K562 (cell line): ENCODE results near the gene CAPN5. TPM values are rescaled to one million over a fixed set of nuclear protein-coding genes. Genes with fewer than 3 reads are reported as not detected.

ENCODE experiments used
- ATAC-seq: fragments of 200-7000 bp; cut with Tn5 transposase; 3 replicates; pipeline ENCODE4 v1.9.1; 2020; ENCODE audit warnings: moderate library complexity
- BruUV-seq: library from RNA; stranded (reverse); fragments of 400-500 nt; replicated peaks from 2 replicates; lab custom pipeline; 2021; lab: Mats Ljungman, UMichigan
- CTCF ChIA-PET: fragments of 300-600 bp; formaldehyde crosslinking; extraction: SDS; loops from one replicate; lab custom pipeline; 2021; ENCODE audit warnings: low intra/inter-chr PET ratio; lab: Yijun Ruan, JAX
- POLR2A ChIA-PET: fragments of 300-600, 350-650 bp; sonication (Branson Sonifier 250); formaldehyde crosslinking; extraction: SDS; loops from one replicate; lab custom pipeline; 2021; ENCODE audit warnings: antibody characterized with exemption, inconsistent platforms; lab: Yijun Ruan, JAX
- DNase-seq, 4 experiments: peaks; one replicate each; pipeline versions ENCODE4 v3.0.0 to v3.0.0-alpha.2; 2011 to 2018; ENCODE audit warnings: low spot score in 3 of 4, mixed read lengths in 3 of 4; ENCODE audit errors: extremely low read depth in 1 of 4
- FAIRE-seq: peaks from 2 replicates; lab custom pipeline; 2011; peaks lifted over from hg19 to GRCh38; lab: Jason Lieb, UNC
- H2AFZ ChIP-seq: 2 replicates; pipeline ENCODE4 v1.6.0; 2011; ENCODE audit warnings: low read depth, low read length, control low read depth, inconsistent platforms
- H3K27ac ChIP-seq: fragments of 200-600 bp; 3 replicates; pipeline ENCODE4 v1.8.0; 2011; ENCODE audit warnings: low read depth, mild to moderate bottlenecking, control low read depth, inconsistent platforms, low read length, moderate library complexity, mixed read lengths; ENCODE audit errors: extremely low read depth
- H3K27me3 ChIP-seq, 2 experiments: fragments of 300-600 bp in 1 of 2; 2 replicates in 1 of 2; 3 replicates in 1 of 2; pipeline versions ENCODE4 v1.6.0 to v1.8.0; 2011; ENCODE audit warnings: inconsistent platforms in 2 of 2, low read length in 2 of 2, mild to moderate bottlenecking in 1 of 2, mixed read lengths in 1 of 2, moderate library complexity in 1 of 2; ENCODE audit not compliant: control insufficient read depth in 2 of 2, insufficient read depth in 2 of 2
- H3K36me3 ChIP-seq: fragments of 300-600 bp; 3 replicates; pipeline ENCODE4 v1.8.0; 2011; ENCODE audit warnings: mild to moderate bottlenecking, low read length, inconsistent platforms; ENCODE audit not compliant: control insufficient read depth, insufficient read depth
- H3K4me1 ChIP-seq, 2 experiments: fragments of 200-600 bp in 1 of 2; replicated peaks in 1 of 2; 2 replicates in 1 of 2; 3 replicates in 1 of 2; pipeline versions ENCODE4 v1.5.1 to v1.8.0; 2011; ENCODE audit warnings: inconsistent platforms in 2 of 2, low read length in 2 of 2, mild to moderate bottlenecking in 1 of 2, mixed read lengths in 1 of 2, moderate library complexity in 1 of 2; ENCODE audit not compliant: control insufficient read depth in 2 of 2, insufficient read depth in 2 of 2
- H3K4me2 ChIP-seq: 2 replicates; pipeline ENCODE4 v1.6.1; 2011; ENCODE audit warnings: low read length, control low read depth, inconsistent platforms, mixed read lengths; ENCODE audit not compliant: insufficient read depth
- H3K4me3 ChIP-seq: fragments of 200-600 bp; sonication (generic), shearing (Covaris generic); 2 replicates; pipeline ENCODE4 v1.5.1; 2016; ENCODE audit warnings: control low read depth, inconsistent platforms
- H3K79me2 ChIP-seq: fragments of 200-600 bp; 3 replicates; pipeline ENCODE4 v1.8.0; 2011; ENCODE audit warnings: low read length, inconsistent platforms; ENCODE audit not compliant: control insufficient read depth, insufficient read depth
- H3K9ac ChIP-seq, 2 experiments: 2 replicates each; pipeline versions ENCODE4 v1.6.0 to v1.6.1; 2011; ENCODE audit warnings: low read depth in 2 of 2, low read length in 2 of 2, control low read depth in 1 of 2, inconsistent platforms in 1 of 2, mild to moderate bottlenecking in 1 of 2, mixed read lengths in 1 of 2; ENCODE audit not compliant: insufficient read depth in 1 of 2
- H3K9me1 ChIP-seq: one replicate; pipeline ENCODE4 v1.6.0; 2011; ENCODE audit warnings: inconsistent platforms, mild to moderate bottlenecking, low read length, moderate library complexity; ENCODE audit not compliant: control insufficient read depth, insufficient read depth
- H3K9me3 ChIP-seq: replicated peaks from 2 replicates; pipeline ENCODE4 v1.5.1; 2011; ENCODE audit warnings: low read depth, low read length, inconsistent platforms; ENCODE audit not compliant: control insufficient read depth, insufficient read depth
- H4K20me1 ChIP-seq: replicated peaks from 2 replicates; pipeline ENCODE4 v1.6.1; 2011; ENCODE audit warnings: low read length, inconsistent platforms, mixed read lengths; ENCODE audit not compliant: control insufficient read depth, insufficient read depth
- ARHGAP35 ChIP-seq: fragments of 450-650 bp; IDR thresholded peaks from 2 replicates; pipeline ENCODE4 v1.6.1; 2018; ENCODE audit not compliant: partially characterized antibody
- ETV6 ChIP-seq, 3 experiments: fragments of 150-350 bp in 1 of 3; sonication (generic) in 1 of 3; formaldehyde crosslinking in 1 of 3; IDR thresholded peaks; 2 replicates each; pipeline versions ENCODE4 v1.6.1 to v1.8.0; 2014 to 2022; ENCODE audit warnings: borderline replicate concordance in 2 of 3, low read depth in 2 of 3, antibody characterized with exemption in 1 of 3, low read length in 1 of 3, mild to moderate bottlenecking in 1 of 3, missing genetic modification reagents in 1 of 3
- MGA ChIP-seq: fragments of 450-650 bp; IDR thresholded peaks from 2 replicates; pipeline ENCODE4 v1.6.1; 2016; ENCODE audit warnings: mild to moderate bottlenecking, moderate library complexity
- RBM25 ChIP-seq: fragments of 200-400 bp; formaldehyde crosslinking; IDR thresholded peaks from 2 replicates; pipeline ENCODE4 v1.6.1; 2018; ENCODE audit warnings: low read length, low read depth, moderate library complexity; ENCODE audit not compliant: severe bottlenecking
- WGBS: fragments of 100-300 bp; shearing (Covaris generic); methylation state at CpG from one replicate; pipeline ENCODE4 v1.1.6; 2016; ENCODE audit warnings: low coverage, mixed read lengths; ENCODE audit not compliant: insufficient coverage; ENCODE audit errors: missing lambda C conversion rate; 5-methylcytosine and 5-hydroxymethylcytosine counted together
- in situ Hi-C: fragments of 300-500 bp; cut with MboI; formaldehyde crosslinking; loops from 4 replicates; pipeline ENCODE4 v1.15.0; 2018; ENCODE audit warnings: inconsistent platforms, mixed read lengths
- intact Hi-C: fragments of 100-400 bp; cut with micrococcal nuclease; formaldehyde crosslinking; loops from 2 replicates; pipeline ENCODE4 v1.14.2; 2022
- polyA plus RNA-seq, 8 experiments: library from polyadenylated mRNA; depleted of rRNA in 4 of 8; stranded (reverse) in 5 of 8; unstranded in 3 of 8; fragments of >200 nt; fragmentation: Nextera tagmentation in 2 of 8; fragmentation: Illumina TruSeq in 1 of 8; extraction: Ambion mirVana in 2 of 8; extraction: Trizol in 1 of 8; gene quantifications; 2 replicates each; pipeline versions ENCODE4 v1.2.1 to v1.2.3, GENCODE V29; 2011 to 2014; ENCODE audit warnings: inconsistent platforms in 1 of 8, missing spikeins in 1 of 8
- total RNA-seq, 7 experiments: library from RNA; depleted of rRNA in 6 of 7; stranded (reverse); fragments of >200 nt in 6 of 7; fragmentation: Illumina TruSeq in 2 of 7; extraction: Trizol in 2 of 7; gene quantifications; 2 replicates each; pipeline versions ENCODE4 v1.2.1 to v1.2.3, GENCODE V29; 2011 to 2021; ENCODE audit warnings: low replicate concordance in 1 of 7
- TF ChIP-seq, protein P1 (sequence below): sonication (generic); IDR thresholded peaks from 2 replicates; pipeline ENCODE4 v1.6.1; 2016

Gene CAPN5
- total and polyA plus RNA-seq, 9 of the 15 experiments (the other 6 are each of a cell fraction or from before 2014, with no cell fraction given), result 0.04 to 0.44 (median 0.14) TPM; not detected in 2

- TF ChIP-seq, protein P1, sequence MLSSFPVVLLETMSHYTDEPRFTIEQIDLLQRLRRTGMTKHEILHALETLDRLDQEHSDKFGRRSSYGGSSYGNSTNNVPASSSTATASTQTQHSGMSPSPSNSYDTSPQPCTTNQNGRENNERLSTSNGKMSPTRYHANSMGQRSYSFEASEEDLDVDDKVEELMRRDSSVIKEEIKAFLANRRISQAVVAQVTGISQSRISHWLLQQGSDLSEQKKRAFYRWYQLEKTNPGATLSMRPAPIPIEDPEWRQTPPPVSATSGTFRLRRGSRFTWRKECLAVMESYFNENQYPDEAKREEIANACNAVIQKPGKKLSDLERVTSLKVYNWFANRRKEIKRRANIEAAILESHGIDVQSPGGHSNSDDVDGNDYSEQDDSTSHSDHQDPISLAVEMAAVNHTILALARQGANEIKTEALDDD, result no peak
- TF ChIP-seq RBM25, result no peak
These were observed 45.2 kb downstream of the CAPN5 start (continued) for GRCh38 chr11:77111946-77112345.

DNA sequence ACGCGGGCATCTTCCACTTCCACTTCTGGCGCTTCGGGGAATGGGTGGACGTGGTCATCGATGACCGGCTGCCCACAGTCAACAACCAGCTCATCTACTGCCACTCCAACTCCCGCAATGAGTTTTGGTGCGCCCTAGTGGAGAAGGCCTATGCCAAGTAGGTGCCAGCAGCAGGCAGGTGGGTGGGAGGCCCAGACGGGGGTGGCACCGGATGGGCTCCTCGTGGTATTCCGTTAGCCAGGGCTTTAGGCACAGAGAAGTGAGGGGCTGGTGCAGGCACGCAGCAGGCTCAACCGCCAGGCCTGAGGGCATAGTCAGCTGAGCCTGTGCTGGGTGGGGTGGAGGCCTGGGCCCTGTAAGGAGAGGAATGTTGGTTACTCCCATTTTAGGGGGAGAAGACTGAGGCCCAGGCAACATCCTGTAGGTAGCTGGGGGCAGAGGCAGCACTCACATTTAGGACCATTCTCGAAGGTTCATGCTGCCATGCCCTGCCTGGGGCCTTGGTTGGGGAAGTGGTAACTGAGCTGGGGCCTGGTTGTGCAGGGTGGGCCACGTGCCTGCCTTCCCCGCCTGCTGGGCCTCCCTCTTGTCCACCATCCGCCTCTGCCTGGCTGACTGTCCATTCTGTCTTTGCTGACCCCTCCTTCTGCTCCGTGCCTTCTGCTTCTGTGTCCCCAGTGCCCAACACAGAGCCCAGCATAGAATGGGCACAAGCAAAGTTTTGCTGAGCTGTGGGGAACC lies 46.0 kb downstream of the CAPN5 start:
- Histone ChIP-seq H3K79me2 (no peaks in the 10 kb centered on the region), H3K9ac (peak overlapping the region in 1 of 2 experiments; percentile 78; a peak in 2 of 4 replicates), H3K9me1 (no peaks in the 10 kb centered on the region), H3K4me1 (peaks cover 0 to 17% of the 10 kb centered on the region in 2 experiments; a peak in 2 of 5 replicates), H3K4me3 (no peak overlapping the region)
- POLR2A ChIA-PET, result no interaction called here
- no peak for ATAC-seq
- 37% methylated on average over 19 of the region's 20 CpGs for WGBS
- intact Hi-C loops, result loop anchor here (2.0 to 5.0 kb wide), 2 partner anchors 66 to 191 kb away; no protein-coding TSS in a partner anchor
- TF ChIP-seq ARHGAP35 (no peak), MGA (no peak), ETV6 (IDR thresholded peaks at IDR 0.05; ENCODE audit: borderline replicate concordance in 1 of 2, low read depth in 2 of 2, low read length in 1 of 2) (no peak), ETV6 (CRISPR knock-in tag; IDR thresholded peaks at IDR 0.05; ENCODE audit: borderline replicate concordance) (no peak)
- TF ChIP-seq, all 486 proteins: peak for 0
- H3K27ac ChIP-seq, result no peak overlapping the region
- no peaks in the 10 kb centered on the region for H3K9me3 ChIP-seq
- H3K36me3 ChIP-seq, result no peaks in the 10 kb centered on the region
- H4K20me1 ChIP-seq, result no peaks in the 10 kb centered on the region
- in situ Hi-C loops, result no loop called here
- H3K27me3 ChIP-seq, result peaks cover 10 to 71% of the 10 kb centered on the region in 2 experiments; a peak in 4 of 5 replicates
- DNase-seq (no peak), FAIRE-seq (no peak)
- H2AFZ ChIP-seq, result peak overlapping the region; percentile 40; the same call in 1 of the 2 replicates
- BruUV-seq, result no TSS peak
- no peak overlapping the region for H3K4me2 ChIP-seq
- CTCF ChIA-PET, result interaction anchor here (0.6 to 3.8 kb wide), 5 partner anchors 58 to 193 kb away, joined by 3 to 25 read pairs (median 3); no protein-coding TSS in a partner anchor
